ENCODE measurements around the gene ADAM15. TPM values are rescaled to one million over a fixed set of nuclear protein-coding genes. Genes with fewer than 3 reads are reported as not detected.

The ADAM15 gene
- total RNA-seq, 1 donor from 2014 or later: 69.0 TPM

- Mint-ChIP-seq H3K9me3 (no peaks in the 10 kb centered on the region), H3K36me3 (no peaks in the 10 kb centered on the region), H3K4me3 (no peak overlapping the region), H3K4me1 (ENCODE audit: unreplicated experiment) (peaks cover 34% of the 10 kb centered on the region), H3K27me3 (no peaks in the 10 kb centered on the region), H3K27ac (peak overlapping the region; percentile 86)
- no peak for TF ChIP-seq CTCF (conservative IDR thresholded peaks at IDR 0.05)
- no peak for DNase-seq (ENCODE audit: extremely low spot score, unreplicated experiment)
Measured at GRCh38 chr1:155015527-155016230, 35.4 kb upstream of the ADAM15 start.

- no peak overlapping the region for H3K4me3 Mint-ChIP-seq
- no peak for DNase-seq (ENCODE audit: extremely low spot score, unreplicated experiment)
Measured at GRCh38 chr1:155016231-155016831, 34.8 kb upstream of the ADAM15 start.

GRCh38 chr1:155017041-155017945, 33.8 kb upstream of the ADAM15 start:
- Mint-ChIP-seq H3K27ac (peak overlapping the region; percentile 86), H3K27me3 (no peaks in the 10 kb centered on the region)

More at GRCh38 chr1:155016231-155016831, 34.8 kb upstream of the ADAM15 start:
- Mint-ChIP-seq H3K4me1 (ENCODE audit: unreplicated experiment) (peaks cover 31% of the 10 kb centered on the region), H3K27me3 (no peaks in the 10 kb centered on the region), H3K36me3 (no peaks in the 10 kb centered on the region), H3K27ac (peak overlapping the region; percentile 86), H3K9me3 (no peaks in the 10 kb centered on the region)
- TF ChIP-seq CTCF (conservative IDR thresholded peaks at IDR 0.05): no peak

GRCh38 chr1:155017946-155018316, 33.2 kb upstream of the ADAM15 start:
- no peak for TF ChIP-seq CTCF (conservative IDR thresholded peaks at IDR 0.05)
- peak overlapping the region; percentile 50 for H3K27ac Mint-ChIP-seq
- no peaks in the 10 kb centered on the region for H3K27me3 Mint-ChIP-seq
- no peaks in the 10 kb centered on the region for H3K9me3 Mint-ChIP-seq
- H3K4me3 Mint-ChIP-seq: peak overlapping the region; percentile 68
- DNase-seq (ENCODE audit: extremely low spot score, unreplicated experiment): no peak
- no peaks in the 10 kb centered on the region for H3K36me3 Mint-ChIP-seq
- H3K4me1 Mint-ChIP-seq (ENCODE audit: unreplicated experiment): peaks cover 27% of the 10 kb centered on the region

More at GRCh38 chr1:155017041-155017945, 33.8 kb upstream of the ADAM15 start:
- H3K9me3 Mint-ChIP-seq: no peaks in the 10 kb centered on the region
- DNase-seq (ENCODE audit: extremely low spot score, unreplicated experiment): peak; percentile 94
- no peaks in the 10 kb centered on the region for H3K36me3 Mint-ChIP-seq
- peak; percentile 99 for TF ChIP-seq CTCF (conservative IDR thresholded peaks at IDR 0.05)
- H3K4me1 Mint-ChIP-seq (ENCODE audit: unreplicated experiment): peaks cover 30% of the 10 kb centered on the region
- H3K4me3 Mint-ChIP-seq: peak overlapping the region; percentile 68

- H3K27ac Mint-ChIP-seq: peak overlapping the region; percentile 49
- TF ChIP-seq CTCF (conservative IDR thresholded peaks at IDR 0.05): no peak
- no peaks in the 10 kb centered on the region for H3K36me3 Mint-ChIP-seq
- peaks cover 25% of the 10 kb centered on the region for H3K4me1 Mint-ChIP-seq (ENCODE audit: unreplicated experiment)
- H3K27me3 Mint-ChIP-seq: no peaks in the 10 kb centered on the region
- peak overlapping the region; percentile 43 for H3K4me3 Mint-ChIP-seq
- no peak for DNase-seq (ENCODE audit: extremely low spot score, unreplicated experiment)
- no peaks in the 10 kb centered on the region for H3K9me3 Mint-ChIP-seq
Measured at GRCh38 chr1:155018617-155019348, 32.3 kb upstream of the ADAM15 start.

Data from type B pancreatic cell (in vitro differentiated cells).